ENCODE data around the gene MEIS1. TPM values are rescaled to one million over a fixed set of nuclear protein-coding genes. Genes with fewer than 3 reads are reported as not detected.

The MEIS1 gene
- total RNA-seq, 1 experiment from 2014 or later = 4.1 TPM

DNA sequence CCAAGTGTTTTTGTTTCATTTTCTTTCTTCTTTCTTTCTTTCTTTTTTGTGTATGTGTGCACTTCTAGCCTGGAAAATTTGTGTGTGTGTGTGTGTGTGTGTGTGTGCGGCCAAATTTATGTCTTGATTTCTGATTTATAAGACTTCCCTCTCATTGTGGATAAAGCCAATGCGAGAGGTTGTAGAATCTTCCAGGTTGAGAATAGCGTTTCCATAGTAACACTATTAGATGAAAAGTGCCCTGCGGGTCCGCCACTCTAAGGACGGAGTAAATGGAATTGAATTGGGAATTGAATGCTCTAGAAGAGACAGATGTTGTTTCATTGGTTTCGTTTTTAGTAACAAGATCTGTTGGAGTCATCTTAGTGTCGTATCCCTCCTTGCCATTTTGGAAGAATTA lies 81.6 kb downstream of the MEIS1 start:
- CTCF ChIA-PET = no interaction called here
- Histone ChIP-seq H3K27me3 (ENCODE audit: low read length) (no peaks in the 10 kb centered on the region), H3K9me2 (replicated peaks; ENCODE audit: low read length) (no peaks in the 10 kb centered on the region), H3K36me3 (ENCODE audit: low read depth, low read length) (no peaks in the 10 kb centered on the region), H3K9ac (ENCODE audit: low read length) (no peak overlapping the region), H4K20me1 (ENCODE audit: low read length) (no peaks in the 10 kb centered on the region), H3K79me2 (ENCODE audit: low read length) (no peaks in the 10 kb centered on the region), H3F3A (ENCODE audit: low read length, unreplicated experiment) (no peaks in the 10 kb centered on the region), H3K9me3 (ENCODE audit: low read length) (no peaks in the 10 kb centered on the region), H2AFZ (ENCODE audit: low read length) (no peak overlapping the region), H3K4me3 (ENCODE audit: low read length) (no peak overlapping the region), H3K4me2 (ENCODE audit: low read length) (no peak overlapping the region), H3K27ac (ENCODE audit: low read length) (no peak overlapping the region), H3K4me1 (ENCODE audit: insufficient read depth, low read length) (no peaks in the 10 kb centered on the region)
- intact Hi-C loops (cut with micrococcal nuclease) = no loop called here
- ATAC-seq (no peak), DNase-seq (no peak)
- TF ChIP-seq EZH2 (IDR thresholded peaks at IDR 0.05; ENCODE audit: low read length, unreplicated experiment) = no peak
- TF ChIP-seq, protein P1, sequence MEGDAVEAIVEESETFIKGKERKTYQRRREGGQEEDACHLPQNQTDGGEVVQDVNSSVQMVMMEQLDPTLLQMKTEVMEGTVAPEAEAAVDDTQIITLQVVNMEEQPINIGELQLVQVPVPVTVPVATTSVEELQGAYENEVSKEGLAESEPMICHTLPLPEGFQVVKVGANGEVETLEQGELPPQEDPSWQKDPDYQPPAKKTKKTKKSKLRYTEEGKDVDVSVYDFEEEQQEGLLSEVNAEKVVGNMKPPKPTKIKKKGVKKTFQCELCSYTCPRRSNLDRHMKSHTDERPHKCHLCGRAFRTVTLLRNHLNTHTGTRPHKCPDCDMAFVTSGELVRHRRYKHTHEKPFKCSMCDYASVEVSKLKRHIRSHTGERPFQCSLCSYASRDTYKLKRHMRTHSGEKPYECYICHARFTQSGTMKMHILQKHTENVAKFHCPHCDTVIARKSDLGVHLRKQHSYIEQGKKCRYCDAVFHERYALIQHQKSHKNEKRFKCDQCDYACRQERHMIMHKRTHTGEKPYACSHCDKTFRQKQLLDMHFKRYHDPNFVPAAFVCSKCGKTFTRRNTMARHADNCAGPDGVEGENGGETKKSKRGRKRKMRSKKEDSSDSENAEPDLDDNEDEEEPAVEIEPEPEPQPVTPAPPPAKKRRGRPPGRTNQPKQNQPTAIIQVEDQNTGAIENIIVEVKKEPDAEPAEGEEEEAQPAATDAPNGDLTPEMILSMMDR (conservative IDR thresholded peaks at IDR 0.05; ENCODE audit: low read depth, low read length) = no peak
- TF ChIP-seq EZH2phosphoT487 (IDR thresholded peaks at IDR 0.05; ENCODE audit: borderline replicate concordance, low read length) = no peak
- no TSS peak for BruUV-seq (replicated peaks)
- POLR2A ChIA-PET (ENCODE audit: unreplicated experiment) = no interaction called here

DNA sequence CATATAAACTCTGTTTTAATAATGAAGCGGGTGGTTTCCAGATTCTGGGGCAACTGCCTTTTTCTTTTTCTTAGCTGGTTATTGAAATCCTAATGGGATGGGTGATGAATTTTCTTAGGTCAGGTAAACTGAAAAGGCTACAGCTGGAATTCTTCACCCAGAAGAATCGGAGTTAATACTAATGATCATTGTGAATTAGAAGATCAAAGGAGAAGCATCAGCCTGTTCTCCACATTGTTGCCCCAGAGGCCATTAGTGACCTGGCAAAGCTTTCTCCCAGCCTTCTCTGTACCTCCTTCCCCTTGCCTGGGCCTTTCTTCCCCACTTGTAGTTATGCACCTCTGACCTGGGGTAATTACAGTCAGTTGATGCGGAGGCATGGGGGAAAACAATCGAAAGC lies 82.8 kb downstream of the MEIS1 start:
- H3K9me2 ChIP-seq (replicated peaks; ENCODE audit: low read length) = no peaks in the 10 kb centered on the region
- no peaks in the 10 kb centered on the region for H3K9me3 ChIP-seq (ENCODE audit: low read length)
- DNase-seq = no peak
- ChIA-PET CTCF (no interaction called here), POLR2A (ENCODE audit: unreplicated experiment) (no interaction called here)
- ATAC-seq = no peak
- TF ChIP-seq, protein P1 (conservative IDR thresholded peaks at IDR 0.05; ENCODE audit: low read depth, low read length) = no peak
- TF ChIP-seq EZH2 (IDR thresholded peaks at IDR 0.05; ENCODE audit: low read length, unreplicated experiment) (no peak), EZH2phosphoT487 (IDR thresholded peaks at IDR 0.05; ENCODE audit: borderline replicate concordance, low read length) (no peak)
- intact Hi-C loops (cut with micrococcal nuclease) = no loop called here
- no peaks in the 10 kb centered on the region for H3K27me3 ChIP-seq (ENCODE audit: low read length)
- H3K4me1 ChIP-seq (ENCODE audit: insufficient read depth, low read length) = no peaks in the 10 kb centered on the region
- H3K9ac ChIP-seq (ENCODE audit: low read length) = no peak overlapping the region
- no peaks in the 10 kb centered on the region for H4K20me1 ChIP-seq (ENCODE audit: low read length)
- H3K4me2 ChIP-seq (ENCODE audit: low read length) = no peak overlapping the region
- no peaks in the 10 kb centered on the region for H3K36me3 ChIP-seq (ENCODE audit: low read depth, low read length)
- H3K4me3 ChIP-seq (ENCODE audit: low read length) = no peak overlapping the region
- H3K27ac ChIP-seq (ENCODE audit: low read length) = no peak overlapping the region
- no TSS peak for BruUV-seq (replicated peaks)
- H3F3A ChIP-seq (ENCODE audit: low read length, unreplicated experiment) = no peaks in the 10 kb centered on the region
- H2AFZ ChIP-seq (ENCODE audit: low read length) = no peak overlapping the region
- no peaks in the 10 kb centered on the region for H3K79me2 ChIP-seq (ENCODE audit: low read length)

DNA sequence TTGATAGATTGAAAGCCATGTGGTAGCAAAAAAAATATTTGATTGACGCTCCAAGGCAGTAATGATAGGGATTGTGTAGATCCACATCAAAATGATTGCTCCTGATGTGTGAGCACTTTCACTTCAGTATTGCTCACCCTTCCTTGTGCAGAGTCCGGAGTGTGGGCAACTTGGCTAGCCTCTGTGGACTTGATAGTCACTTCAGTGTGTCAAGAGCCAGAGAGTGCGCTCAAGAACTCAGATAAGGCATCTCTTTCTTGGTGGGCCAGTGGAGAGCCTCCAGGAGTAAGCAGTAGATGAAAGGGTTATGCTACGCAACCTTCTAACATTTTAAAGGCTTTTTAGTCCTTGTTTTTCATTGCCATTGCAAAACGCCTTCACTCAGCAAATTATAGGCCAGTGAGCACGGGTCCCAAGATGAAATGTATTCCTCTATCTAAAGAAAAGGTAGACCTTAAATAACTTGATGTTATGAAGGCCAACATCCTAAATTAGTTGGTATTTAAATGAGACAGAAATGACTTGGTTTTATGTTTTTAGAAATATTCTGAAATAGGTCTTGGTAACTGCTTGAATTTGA lies 84.4 kb downstream of the MEIS1 start:
- Histone ChIP-seq H3K4me2 (ENCODE audit: low read length) (no peak overlapping the region), H3K4me1 (ENCODE audit: insufficient read depth, low read length) (no peaks in the 10 kb centered on the region), H3K9me3 (ENCODE audit: low read length) (no peaks in the 10 kb centered on the region), H3K9me2 (replicated peaks; ENCODE audit: low read length) (no peaks in the 10 kb centered on the region), H3F3A (ENCODE audit: low read length, unreplicated experiment) (no peaks in the 10 kb centered on the region), H4K20me1 (ENCODE audit: low read length) (no peaks in the 10 kb centered on the region), H3K27me3 (ENCODE audit: low read length) (no peaks in the 10 kb centered on the region), H3K4me3 (ENCODE audit: low read length) (no peak overlapping the region), H3K79me2 (ENCODE audit: low read length) (no peaks in the 10 kb centered on the region), H3K36me3 (ENCODE audit: low read depth, low read length) (no peaks in the 10 kb centered on the region), H2AFZ (ENCODE audit: low read length) (no peak overlapping the region), H3K27ac (ENCODE audit: low read length) (no peak overlapping the region), H3K9ac (ENCODE audit: low read length) (no peak overlapping the region)
- TF ChIP-seq EZH2phosphoT487 (IDR thresholded peaks at IDR 0.05; ENCODE audit: borderline replicate concordance, low read length) (no peak), EZH2 (IDR thresholded peaks at IDR 0.05; ENCODE audit: low read length, unreplicated experiment) (no peak)
- TF ChIP-seq, protein P1 (conservative IDR thresholded peaks at IDR 0.05; ENCODE audit: low read depth, low read length) = no peak
- BruUV-seq (replicated peaks) = no TSS peak
- intact Hi-C loops (cut with micrococcal nuclease) = no loop called here
- no peak for ATAC-seq
- ChIA-PET POLR2A (ENCODE audit: unreplicated experiment) (no interaction called here), CTCF (no interaction called here)
- DNase-seq = no peak
